Tibial nerve (tissue), 4 donors: ENCODE measurements around the gene NIPAL3.

Experiments
- CTCF ChIP-seq, 5 experiments: fragments of 200-600 bp in 3 of 5; fragments of 450-650 bp in 2 of 5; sonication (generic) in 3 of 5; IDR thresholded peaks; one replicate each; pipeline ENCODE4 v1.5.1; 2016 to 2019; ENCODE audit warnings: antibody characterized with exemption in 5 of 5, mild to moderate bottlenecking in 3 of 5, moderate library complexity in 2 of 5
- EP300 ChIP-seq, 2 donors: sonication (generic); formaldehyde crosslinking; IDR thresholded peaks; one replicate each; pipeline ENCODE4 v1.6.1; 2017; ENCODE audit warnings: antibody characterized with exemption in 2 of 2, mild to moderate bottlenecking in 1 of 2
- POLR2A ChIP-seq, 2 donors: fragments of 450-650 bp; IDR thresholded peaks; one replicate each; pipeline ENCODE4 v1.6.1; 2017; ENCODE audit warnings: antibody characterized with exemption in 2 of 2, mild to moderate bottlenecking in 2 of 2, moderate library complexity in 2 of 2

GRCh38 chr1:24409535-24409934 lies 6.1 kb upstream of the NIPAL3 start:
- TF ChIP-seq CTCF (IDR thresholded peaks at IDR 0.05) (no peak), POLR2A (IDR thresholded peaks at IDR 0.05) (no peak), EP300 (IDR thresholded peaks at IDR 0.05) (no peak)
